Body of pancreas (tissue), 4 donors: ENCODE data around the gene ZNF621. TPM values are rescaled to one million over a fixed set of nuclear protein-coding genes. Genes with fewer than 3 reads are reported as not detected.
A peak's percentile ranks its signal among the peaks of the same experiment; 100 is the strongest.

Source experiments
- ATAC-seq: fragments of 150-250 bp; one replicate; pipeline ENCODE4 v1.9.1; 2016
- DNase-seq, 4 donors: peaks; one replicate each; pipeline ENCODE4 v3.0.0-alpha.2; 2019
- H3K27ac ChIP-seq, 4 donors: fragments of 200-600 bp; sonication (generic); 1 replicate in 3 of 4; 2 replicates in 1 of 4; pipeline versions ENCODE4 v1.5.1 to v1.6.1; 2016 to 2019; ENCODE audit warnings: mild to moderate bottlenecking in 1 of 4, mixed read lengths in 1 of 4, moderate library complexity in 1 of 4
- H3K27me3 ChIP-seq, 2 donors: fragments of 200-600 bp; sonication (generic); one replicate each; pipeline ENCODE4 v1.6.0; 2016; ENCODE audit warnings: mild to moderate bottlenecking in 1 of 2
- H3K36me3 ChIP-seq, 2 donors: fragments of 200-600 bp; sonication (generic); replicated peaks in 1 of 2; 2 replicates each; pipeline ENCODE4 v1.5.1; 2016; ENCODE audit warnings: low read depth in 2 of 2; ENCODE audit not compliant: insufficient read depth in 1 of 2
- H3K4me1 ChIP-seq: fragments of 200-600 bp; sonication (generic); one replicate; pipeline ENCODE4 v1.6.0; 2016
- H3K4me3 ChIP-seq, 2 donors: fragments of 200-600 bp; sonication (generic); 1 replicate in 1 of 2; 2 replicates in 1 of 2; pipeline ENCODE4 v1.5.1; 2016 to 2019
- H3K9me3 ChIP-seq, 3 donors: fragments of 200-600 bp; sonication (generic); 1 replicate in 2 of 3; 2 replicates in 1 of 3; pipeline ENCODE4 v1.5.1; 2016
- POLR2A ChIP-seq, 3 donors: fragments of 450-650 bp; IDR thresholded peaks; one replicate each; pipeline ENCODE4 v1.6.1; 2016; ENCODE audit warnings: antibody characterized with exemption in 3 of 3, mild to moderate bottlenecking in 2 of 3
- WGBS, 2 donors: methylation state at CpG; one replicate each; pipeline ENCODE4 v1.1.5; 2017; 5-methylcytosine and 5-hydroxymethylcytosine counted together
- intact Hi-C: fragments of 100-400 bp; cut with DNase I; formaldehyde crosslinking; loops from one replicate; pipeline ENCODE4 v1.15.1; 2023
- total RNA-seq, 2 donors: library from RNA; depleted of rRNA; stranded (reverse); fragments of >200 nt; gene quantifications; one replicate each; pipeline ENCODE4 v1.1.0, GENCODE V29; 2016
- TF ChIP-seq, protein P1 (sequence below), 7 experiments: fragments of 450-650 bp in 4 of 7; fragments of 200-600 bp in 3 of 7; sonication (generic) in 3 of 7; IDR thresholded peaks; one replicate each; pipeline ENCODE4 v1.5.1; 2016 to 2019; ENCODE audit warnings: antibody characterized with exemption in 7 of 7

The ZNF621 gene
- 10 to 100 TPM; 13.2 to 14.0 TPM for total RNA-seq

DNA sequence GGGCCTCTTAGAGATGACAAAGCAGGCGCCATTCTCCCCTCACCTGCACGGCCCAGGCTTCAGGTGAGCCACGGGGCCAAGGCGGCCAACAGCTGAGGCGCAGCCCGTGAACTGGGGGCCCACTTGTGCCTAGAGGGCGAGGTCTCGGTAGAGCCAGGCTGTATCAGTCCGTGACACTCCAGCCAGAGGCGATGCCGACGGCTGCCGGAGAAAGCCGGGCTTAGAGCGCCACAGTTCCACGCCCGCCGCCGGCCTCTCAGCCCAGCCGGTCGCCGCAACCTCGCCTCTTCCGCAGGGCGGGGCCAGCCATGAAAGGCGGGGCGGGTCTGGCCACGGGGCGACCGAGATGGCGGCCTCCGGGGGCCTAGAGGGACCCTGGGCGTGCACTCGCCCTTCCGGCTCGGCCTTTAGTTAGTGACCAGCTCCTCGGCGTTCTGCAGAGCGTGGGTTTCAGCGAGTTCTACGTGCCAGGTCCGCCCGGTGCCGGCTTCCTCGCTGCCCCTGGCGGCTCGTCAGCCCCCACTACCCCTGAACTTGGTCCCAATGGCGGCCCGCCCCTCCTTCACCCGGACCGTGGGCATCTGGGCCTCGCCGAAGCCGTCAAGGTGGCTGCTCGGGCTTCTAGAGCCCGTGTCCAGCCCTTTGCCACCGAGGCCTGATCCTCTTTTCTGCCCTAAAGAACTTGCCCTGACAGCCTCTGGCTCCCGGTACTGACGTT, at the start of gene ZNF621:
Gene ZNF621 (plus strand): TSS at position 393 of the 718 bp plus-strand sequence. CDS start 881 bp downstream, outside the sequence.
- intact Hi-C loops = no loop called here

DNA sequence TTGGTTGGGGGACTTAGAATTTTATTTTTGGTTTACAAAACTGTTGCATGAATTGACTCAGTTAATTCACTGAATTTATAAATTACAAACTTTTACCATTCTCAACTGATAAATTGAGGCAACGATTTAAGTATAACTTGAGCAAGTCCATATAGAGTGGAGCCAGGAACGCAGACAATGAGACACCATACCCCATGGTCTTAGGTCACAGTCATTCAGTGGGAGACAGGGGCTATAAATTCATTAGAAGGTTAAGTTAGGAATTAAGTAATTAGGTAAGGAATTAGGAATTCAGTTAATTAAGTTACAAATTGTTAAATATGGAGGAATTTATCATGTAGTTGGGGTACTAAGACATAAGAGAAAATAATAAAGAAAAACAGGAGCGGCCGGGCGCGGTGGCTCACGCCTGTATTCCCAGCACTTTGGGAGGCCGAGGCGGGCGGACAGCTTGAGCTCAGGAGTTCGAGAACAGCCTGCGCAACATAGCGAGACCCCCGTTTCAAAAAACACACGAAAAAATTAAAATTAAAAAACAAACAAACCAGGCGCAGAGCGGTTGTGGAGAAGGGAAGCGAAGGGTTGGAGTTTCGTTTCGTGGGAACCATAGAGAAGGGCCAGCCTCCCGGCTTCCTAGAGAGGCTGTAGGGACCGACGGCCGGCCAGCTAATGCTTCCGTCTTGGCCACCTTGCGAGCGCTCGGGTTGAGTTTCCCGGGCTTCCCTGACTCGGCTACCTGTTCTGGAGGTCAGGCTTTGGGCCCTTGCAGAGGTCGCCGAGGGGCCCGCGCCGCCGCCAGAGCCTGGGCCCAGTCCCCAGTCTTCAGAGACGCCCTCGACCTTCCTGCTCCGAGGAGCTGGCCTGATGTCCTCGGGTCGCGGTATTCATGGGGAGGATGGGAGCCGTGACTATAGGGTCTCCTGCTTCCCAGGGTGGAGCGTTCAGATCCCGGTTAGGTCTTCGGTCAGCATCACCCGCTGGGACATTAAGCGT, 48.0 kb upstream of the ZNF621 start, which contains the start of gene ZNF619:
Gene ZNF619 (plus strand): TSS at position 645 of the 993 bp plus-strand sequence. CDS start 858 bp downstream, outside the sequence.
- peak in 2 of 3 donors; percentile 62 to 71 for TF ChIP-seq POLR2A (IDR thresholded peaks at IDR 0.05)
- TF ChIP-seq, protein P1, sequence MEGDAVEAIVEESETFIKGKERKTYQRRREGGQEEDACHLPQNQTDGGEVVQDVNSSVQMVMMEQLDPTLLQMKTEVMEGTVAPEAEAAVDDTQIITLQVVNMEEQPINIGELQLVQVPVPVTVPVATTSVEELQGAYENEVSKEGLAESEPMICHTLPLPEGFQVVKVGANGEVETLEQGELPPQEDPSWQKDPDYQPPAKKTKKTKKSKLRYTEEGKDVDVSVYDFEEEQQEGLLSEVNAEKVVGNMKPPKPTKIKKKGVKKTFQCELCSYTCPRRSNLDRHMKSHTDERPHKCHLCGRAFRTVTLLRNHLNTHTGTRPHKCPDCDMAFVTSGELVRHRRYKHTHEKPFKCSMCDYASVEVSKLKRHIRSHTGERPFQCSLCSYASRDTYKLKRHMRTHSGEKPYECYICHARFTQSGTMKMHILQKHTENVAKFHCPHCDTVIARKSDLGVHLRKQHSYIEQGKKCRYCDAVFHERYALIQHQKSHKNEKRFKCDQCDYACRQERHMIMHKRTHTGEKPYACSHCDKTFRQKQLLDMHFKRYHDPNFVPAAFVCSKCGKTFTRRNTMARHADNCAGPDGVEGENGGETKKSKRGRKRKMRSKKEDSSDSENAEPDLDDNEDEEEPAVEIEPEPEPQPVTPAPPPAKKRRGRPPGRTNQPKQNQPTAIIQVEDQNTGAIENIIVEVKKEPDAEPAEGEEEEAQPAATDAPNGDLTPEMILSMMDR (IDR thresholded peaks at IDR 0.05) = peak in 1 of 7 experiments; percentile 2
- H3K9me3 ChIP-seq = no peaks in the 10 kb centered on the region
- H3K36me3 ChIP-seq = peaks cover 0 to 4% of the 10 kb centered on the region in 2 donors
- intact Hi-C loops = no loop called here
- peaks cover 11% of the 10 kb centered on the region for H3K4me1 ChIP-seq
- DNase-seq (peak; percentile 77 to 84 (median 82)), ATAC-seq (peak; percentile 98)
- no peaks in the 10 kb centered on the region for H3K27me3 ChIP-seq
- H3K27ac ChIP-seq = peak within 1 kb of the TSS in 3 of 4 donors; percentile 50 to 80 (median 59)
- peak within 1 kb of the TSS; percentile 24 to 59 for H3K4me3 ChIP-seq
- WGBS, 2 donors = 6 to 7% methylated on average over 46 to 48 of the region's 48 CpGs

More for the DNA sequence above, at the start of gene ZNF621:
- TF ChIP-seq, protein P1 (IDR thresholded peaks at IDR 0.05) = peak in 2 of 7 experiments; percentile 12 to 14
- TF ChIP-seq POLR2A (IDR thresholded peaks at IDR 0.05) = peak; percentile 95 to 98 (median 97)
- DNase-seq = peak; percentile 93 to 94 (median 93)
- peak; percentile 99 for ATAC-seq
- Histone ChIP-seq H3K4me1 (peaks cover 27% of the 10 kb centered on the region), H3K4me3 (peak within 1 kb of the TSS; percentile 54 to 79), H3K27me3 (no peaks in the 10 kb centered on the region), H3K27ac (peak within 1 kb of the TSS; percentile 45 to 93 (median 83)), H3K9me3 (no peaks in the 10 kb centered on the region), H3K36me3 (peaks cover 0 to 1% of the 10 kb centered on the region in 2 donors)
- WGBS, 2 donors = 0 to 1% methylated on average over 2 to 59 of the region's 59 CpGs

DNA sequence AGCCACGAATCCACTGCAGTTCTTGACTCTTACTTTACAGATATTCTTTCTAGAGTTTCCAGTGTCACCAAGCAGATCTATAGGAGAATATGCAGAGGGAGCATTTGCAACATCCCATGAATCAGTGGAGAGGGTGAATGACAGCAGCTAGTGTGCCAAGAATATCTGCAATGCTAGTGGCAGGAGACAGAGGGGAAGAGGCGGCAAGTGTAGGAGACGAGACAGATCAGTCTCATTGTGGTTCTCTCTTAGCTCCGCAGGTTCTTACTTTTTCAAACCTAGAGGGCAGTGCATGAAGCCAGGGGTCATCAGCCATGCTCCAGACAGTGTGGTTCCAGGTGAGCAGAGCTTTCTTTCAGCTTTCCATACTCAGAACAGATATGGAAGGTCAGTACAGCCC, 47.1 kb upstream of the ZNF621 start:
- 38 to 40% methylated on average over 4 of the region's 4 CpGs for WGBS, 2 donors
- peak overlapping the region in 1 of 4 donors; percentile 59 for H3K27ac ChIP-seq
- ATAC-seq = no peak

DNA sequence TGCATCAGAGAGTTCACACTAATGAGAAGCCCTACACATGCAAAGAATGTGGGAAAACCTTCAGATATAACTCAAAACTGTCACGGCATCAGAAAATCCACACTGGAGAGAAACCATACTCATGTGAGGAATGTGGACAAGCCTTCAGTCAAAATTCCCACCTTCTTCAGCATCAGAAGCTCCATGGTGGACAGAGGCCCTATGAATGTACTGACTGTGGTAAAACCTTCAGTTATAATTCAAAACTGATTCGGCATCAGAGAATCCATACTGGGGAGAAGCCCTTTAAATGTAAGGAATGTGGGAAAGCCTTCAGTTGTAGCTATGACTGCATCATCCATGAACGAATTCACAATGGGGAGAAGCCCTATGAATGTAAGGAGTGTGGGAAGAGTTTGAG, 37.6 kb upstream of the ZNF621 start:
- H3K9me3 ChIP-seq = peaks cover 0 to 16% (median 0%) of the 10 kb centered on the region in 3 donors
- peaks cover 0 to 10% of the 10 kb centered on the region in 2 donors for H3K36me3 ChIP-seq
- H3K27ac ChIP-seq = no peak overlapping the region
- H3K4me3 ChIP-seq = no peak overlapping the region
- H3K27me3 ChIP-seq = no peaks in the 10 kb centered on the region
- intact Hi-C loops = no loop called here
- no peaks in the 10 kb centered on the region for H3K4me1 ChIP-seq
- DNase-seq (no peak), ATAC-seq (no peak)
- TF ChIP-seq, protein P1 (IDR thresholded peaks at IDR 0.05) = no peak
- no peak for TF ChIP-seq POLR2A (IDR thresholded peaks at IDR 0.05)
- WGBS, 2 donors = 89 to 96% methylated on average over 3 of the region's 3 CpGs

More for the DNA sequence above, 47.1 kb upstream of the ZNF621 start:
- TF ChIP-seq, protein P1 (IDR thresholded peaks at IDR 0.05) = no peak
- Histone ChIP-seq H3K27me3 (no peaks in the 10 kb centered on the region), H3K9me3 (no peaks in the 10 kb centered on the region), H3K4me3 (peak overlapping the region; percentile 24 to 59), H3K4me1 (peaks cover 11% of the 10 kb centered on the region), H3K36me3 (peaks cover 0 to 4% of the 10 kb centered on the region in 2 donors)
- intact Hi-C loops = no loop called here
- no peak for DNase-seq
